HepG2 (cell line): ENCODE measurements around the gene BCL11B. TPM values are rescaled to one million over a fixed set of nuclear protein-coding genes. Genes with fewer than 3 reads are reported as not detected.

Source experiments
- ATAC-seq: fragments of 200-7000 bp; cut with Tn5 transposase; 3 replicates; pipeline ENCODE4 v1.9.1; 2020; ENCODE audit warnings: mild to moderate bottlenecking, moderate library complexity
- BruUV-seq: library from RNA; stranded (reverse); fragments of 400-500 nt; replicated peaks from 2 replicates; lab custom pipeline; 2021; lab: Mats Ljungman, UMichigan
- CTCF ChIA-PET: fragments of 300-600 bp; formaldehyde crosslinking; extraction: SDS; loops from one replicate; lab custom pipeline; 2021; ENCODE audit warnings: low total read pairs, inconsistent platforms, low intra/inter-chr PET ratio; lab: Yijun Ruan, JAX
- POLR2A ChIA-PET: fragments of 350-600 bp; sonication (Branson Sonifier 250); formaldehyde crosslinking; loops from one replicate; lab custom pipeline; 2020; ENCODE audit warnings: antibody characterized with exemption, inconsistent platforms; lab: Yijun Ruan, JAX
- DNase-seq: peaks from one replicate; pipeline ENCODE4 v3.0.0-alpha.2; 2015; ENCODE audit warnings: low spot score
- FAIRE-seq: peaks from 3 replicates; lab custom pipeline; 2011; peaks lifted over from hg19 to GRCh38; lab: Jason Lieb, UNC
- H2AFZ ChIP-seq: one replicate; pipeline ENCODE4 v1.6.1; 2011; ENCODE audit warnings: low read length, inconsistent platforms
- H3K27ac ChIP-seq: fragments of 300-600 bp; 3 replicates; pipeline ENCODE4 v1.8.0; 2011; ENCODE audit warnings: mixed run types, mild to moderate bottlenecking, mixed read lengths, low read length, inconsistent platforms; ENCODE audit not compliant: insufficient read depth; ENCODE audit errors: extremely low read length
- H3K27me3 ChIP-seq, 2 experiments: fragments of 200-600 bp in 1 of 2; 2 replicates in 1 of 2; 3 replicates in 1 of 2; pipeline versions ENCODE4 v1.6.0 to v1.8.0; 2011; ENCODE audit warnings: low read length in 2 of 2, mild to moderate bottlenecking in 2 of 2, moderate library complexity in 2 of 2, inconsistent platforms in 1 of 2; ENCODE audit not compliant: insufficient read depth in 2 of 2, control insufficient read depth in 1 of 2
- H3K36me3 ChIP-seq, 2 experiments: fragments of 200-600 bp in 1 of 2; replicated peaks in 1 of 2; 2 replicates in 1 of 2; 3 replicates in 1 of 2; pipeline versions ENCODE4 v1.5.1 to v1.8.0; 2011; ENCODE audit warnings: low read length in 2 of 2, inconsistent platforms in 1 of 2; ENCODE audit not compliant: insufficient read depth in 2 of 2, control insufficient read depth in 1 of 2
- H3K4me1 ChIP-seq: 2 replicates; pipeline ENCODE4 v1.5.1; 2012; ENCODE audit warnings: low read length, inconsistent platforms; ENCODE audit not compliant: insufficient read depth
- H3K4me2 ChIP-seq: 2 replicates; pipeline ENCODE4 v1.6.0; 2011; ENCODE audit warnings: low read depth, low read length, inconsistent platforms
- H3K4me3 ChIP-seq, 3 experiments: fragments of 200-600 bp in 1 of 3; sonication (generic), shearing (Covaris generic) in 1 of 3; replicated peaks in 1 of 3; 2 replicates each; pipeline ENCODE4 v1.5.1; 2011 to 2016; ENCODE audit warnings: low read length in 3 of 3, inconsistent platforms in 2 of 3, low read depth in 2 of 3, mild to moderate bottlenecking in 2 of 3, control low read depth in 1 of 3, mixed read lengths in 1 of 3; ENCODE audit not compliant: insufficient read depth in 1 of 3
- H3K79me2 ChIP-seq: one replicate; pipeline ENCODE4 v1.6.1; 2011; ENCODE audit warnings: low read length, inconsistent platforms; ENCODE audit not compliant: insufficient read depth
- H3K9ac ChIP-seq: 2 replicates; pipeline ENCODE4 v1.6.0; 2011; ENCODE audit warnings: mild to moderate bottlenecking, low read depth, low read length, inconsistent platforms; ENCODE audit not compliant: insufficient read depth
- H3K9me3 ChIP-seq: 2 replicates; pipeline ENCODE4 v1.5.1; 2012; ENCODE audit warnings: mild to moderate bottlenecking, low read length
- H4K20me1 ChIP-seq: 2 replicates; pipeline ENCODE4 v1.6.0; 2011; ENCODE audit warnings: inconsistent platforms, mild to moderate bottlenecking, low read length, moderate library complexity; ENCODE audit not compliant: insufficient read depth
- CENPT ChIP-seq: sonication (generic); formaldehyde crosslinking; IDR thresholded peaks from 2 replicates; pipeline ENCODE4 v1.8.0; 2022; ENCODE audit warnings: low read depth, mild to moderate bottlenecking, moderate library complexity, missing genetic modification reagents
- DNMT3B ChIP-seq: conservative IDR thresholded peaks from 2 replicates; pipeline ENCODE4 v1.6.1; 2016; ENCODE audit warnings: missing biosample characterization, control low read depth
- EHMT2 ChIP-seq: fragments of 200-600 bp; sonication (generic); IDR thresholded peaks from 2 replicates; pipeline ENCODE4 v1.7.0; 2017; ENCODE audit warnings: antibody characterized with exemption, low read depth, low read length, borderline replicate concordance
- KLF11 ChIP-seq: IDR thresholded peaks from 2 replicates; pipeline ENCODE4 v1.6.1; 2016; ENCODE audit warnings: missing compliant biosample characterization
- MAFF ChIP-seq: IDR thresholded peaks from 2 replicates; pipeline ENCODE4 v1.6.1; 2011; ENCODE audit warnings: low read depth, low read length, improper control_type of control experiment
- PAX8 ChIP-seq: sonication (generic); formaldehyde crosslinking; IDR thresholded peaks from 2 replicates; pipeline ENCODE4 v1.8.0; 2022; ENCODE audit warnings: mild to moderate bottlenecking, missing genetic modification reagents, borderline replicate concordance
- WIZ ChIP-seq: sonication (generic); formaldehyde crosslinking; IDR thresholded peaks from 2 replicates; pipeline ENCODE4 v1.5.1; 2020; ENCODE audit warnings: mild to moderate bottlenecking, missing genetic modification reagents
- ZC3H4 ChIP-seq: sonication (generic); formaldehyde crosslinking; IDR thresholded peaks from 2 replicates; pipeline ENCODE4 v1.4.0; 2020; ENCODE audit warnings: missing genetic modification reagents, borderline replicate concordance
- WGBS: methylation state at CpG from one replicate; pipeline ENCODE4 v1.1.6; 2017; ENCODE audit warnings: low lambda C conversion rate; 5-methylcytosine and 5-hydroxymethylcytosine counted together
- in situ Hi-C: cut with HindIII; loops from 2 replicates; pipeline ENCODE4 v1.10.0; 2017; ENCODE audit warnings: low pct_unique_long_range_greater_than_20kb; ENCODE audit not compliant: extremely low pct_ligation_motif_present
- intact Hi-C: fragments of 100-400 bp; cut with micrococcal nuclease; formaldehyde crosslinking; loops from one replicate; pipeline ENCODE4 v1.10.0; 2022; ENCODE audit not compliant: unreplicated experiment
- polyA plus RNA-seq, 8 experiments: library from polyadenylated mRNA; depleted of rRNA in 3 of 8; stranded (reverse) in 7 of 8; unstranded in 1 of 8; fragments of >200 nt; fragmentation: Illumina TruSeq in 4 of 8; extraction: Trizol in 4 of 8; gene quantifications; 2 replicates each; pipeline versions ENCODE4 v1.2.1 to v1.2.3, GENCODE V29; 2011 to 2016; ENCODE audit warnings: low read depth in 4 of 8, missing spikeins in 1 of 8, mixed read lengths in 1 of 8; ENCODE audit not compliant: insufficient read depth in 1 of 8
- total RNA-seq, 5 experiments: library from RNA; depleted of rRNA; stranded (reverse); fragments of >200 nt; fragmentation: Illumina TruSeq; extraction: Trizol; gene quantifications; 2 replicates each; pipeline ENCODE4 v1.2.3, GENCODE V29; 2016; ENCODE audit warnings: low read depth in 1 of 5
- TF ChIP-seq, protein P1 (sequence below): sonication (generic); formaldehyde crosslinking; IDR thresholded peaks from 2 replicates; pipeline ENCODE4 v1.8.0; 2022; ENCODE audit warnings: mild to moderate bottlenecking, missing genetic modification reagents, borderline replicate concordance
- TF ChIP-seq, protein P2 (sequence below): sonication (generic); formaldehyde crosslinking; IDR thresholded peaks from 2 replicates; pipeline ENCODE4 v1.5.1; 2020; ENCODE audit warnings: mild to moderate bottlenecking, missing genetic modification reagents, moderate library complexity
- TF ChIP-seq, protein P3 (sequence below): sonication (generic); formaldehyde crosslinking; IDR thresholded peaks from 2 replicates; pipeline ENCODE4 v1.5.0; 2020; ENCODE audit warnings: mild to moderate bottlenecking, missing genetic modification reagents
- TF ChIP-seq, protein P4 (sequence below), 2 experiments: sonication (generic) in 1 of 2; formaldehyde crosslinking in 1 of 2; IDR thresholded peaks; 2 replicates each; pipeline versions ENCODE4 v1.6.1 to v1.9.0; 2014 to 2022; ENCODE audit warnings: antibody characterized with exemption in 1 of 2, borderline replicate concordance in 1 of 2, inconsistent platforms in 1 of 2, low read depth in 1 of 2, missing genetic modification reagents in 1 of 2

The BCL11B gene
- total and polyA plus RNA-seq, 2 of the 13 experiments (the other 11 are each of a cell fraction or from before 2014, with no cell fraction given): not detected

DNA sequence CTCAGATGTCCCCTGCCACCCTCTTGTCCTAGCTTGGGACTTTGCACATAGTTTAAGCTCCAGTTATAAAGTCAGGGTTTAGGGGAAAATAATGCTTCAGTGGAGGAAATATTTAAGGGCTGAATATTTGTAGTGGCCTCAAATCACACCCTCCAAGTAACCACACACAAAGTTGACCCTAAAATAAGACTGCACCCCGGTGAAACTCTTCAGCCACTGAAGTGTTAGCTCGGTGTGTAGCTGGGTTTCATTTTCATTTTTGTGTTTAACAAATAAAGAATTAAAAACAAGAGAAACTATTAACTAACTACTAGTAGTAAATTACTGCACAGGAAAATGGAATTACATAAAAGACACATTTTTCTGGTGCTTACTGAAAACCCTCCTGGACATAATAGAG lies 14.8 kb upstream of the BCL11B start:
- no peaks in the 10 kb centered on the region for H3K36me3 ChIP-seq
- BruUV-seq: no TSS peak
- no peak overlapping the region for H3K27ac ChIP-seq
- intact Hi-C loops (no loop called here), in situ Hi-C loops (no loop called here)
- no peak overlapping the region for H3K4me2 ChIP-seq
- no peaks in the 10 kb centered on the region for H4K20me1 ChIP-seq
- H3K27me3 ChIP-seq: peaks cover 1 to 36% of the 10 kb centered on the region in 2 experiments; a peak in 3 of 5 replicates
- H2AFZ ChIP-seq: no peak overlapping the region
- no peaks in the 10 kb centered on the region for H3K79me2 ChIP-seq
- TF ChIP-seq, protein P1, sequence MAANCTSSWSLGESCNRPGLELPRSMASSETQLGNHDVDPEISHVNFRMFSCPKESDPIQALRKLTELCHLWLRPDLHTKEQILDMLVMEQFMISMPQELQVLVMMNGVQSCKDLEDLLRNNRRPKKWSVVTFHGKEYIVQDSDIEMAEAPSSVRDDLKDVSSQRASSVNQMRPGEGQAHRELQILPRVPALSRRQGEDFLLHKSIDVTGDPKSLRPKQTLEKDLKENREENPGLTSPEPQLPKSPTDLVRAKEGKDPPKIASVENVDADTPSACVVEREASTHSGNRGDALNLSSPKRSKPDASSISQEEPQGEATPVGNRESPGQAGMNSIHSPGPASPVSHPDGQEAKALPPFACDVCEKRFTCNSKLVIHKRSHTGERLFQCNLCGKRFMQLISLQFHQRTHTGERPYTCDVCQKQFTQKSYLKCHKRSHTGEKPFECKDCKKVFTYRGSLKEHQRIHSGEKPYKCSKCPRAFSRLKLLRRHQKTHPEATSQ (CRISPR knock-in tag): no peak
- TF ChIP-seq EHMT2: no peak
- TF ChIP-seq, protein P2, sequence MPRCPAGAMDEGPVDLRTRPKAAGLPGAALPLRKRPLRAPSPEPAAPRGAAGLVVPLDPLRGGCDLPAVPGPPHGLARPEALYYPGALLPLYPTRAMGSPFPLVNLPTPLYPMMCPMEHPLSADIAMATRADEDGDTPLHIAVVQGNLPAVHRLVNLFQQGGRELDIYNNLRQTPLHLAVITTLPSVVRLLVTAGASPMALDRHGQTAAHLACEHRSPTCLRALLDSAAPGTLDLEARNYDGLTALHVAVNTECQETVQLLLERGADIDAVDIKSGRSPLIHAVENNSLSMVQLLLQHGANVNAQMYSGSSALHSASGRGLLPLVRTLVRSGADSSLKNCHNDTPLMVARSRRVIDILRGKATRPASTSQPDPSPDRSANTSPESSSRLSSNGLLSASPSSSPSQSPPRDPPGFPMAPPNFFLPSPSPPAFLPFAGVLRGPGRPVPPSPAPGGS (CRISPR knock-in tag): no peak
- no peak for TF ChIP-seq PAX8 (CRISPR knock-in tag)
- no peak for TF ChIP-seq DNMT3B
- TF ChIP-seq, protein P3, sequence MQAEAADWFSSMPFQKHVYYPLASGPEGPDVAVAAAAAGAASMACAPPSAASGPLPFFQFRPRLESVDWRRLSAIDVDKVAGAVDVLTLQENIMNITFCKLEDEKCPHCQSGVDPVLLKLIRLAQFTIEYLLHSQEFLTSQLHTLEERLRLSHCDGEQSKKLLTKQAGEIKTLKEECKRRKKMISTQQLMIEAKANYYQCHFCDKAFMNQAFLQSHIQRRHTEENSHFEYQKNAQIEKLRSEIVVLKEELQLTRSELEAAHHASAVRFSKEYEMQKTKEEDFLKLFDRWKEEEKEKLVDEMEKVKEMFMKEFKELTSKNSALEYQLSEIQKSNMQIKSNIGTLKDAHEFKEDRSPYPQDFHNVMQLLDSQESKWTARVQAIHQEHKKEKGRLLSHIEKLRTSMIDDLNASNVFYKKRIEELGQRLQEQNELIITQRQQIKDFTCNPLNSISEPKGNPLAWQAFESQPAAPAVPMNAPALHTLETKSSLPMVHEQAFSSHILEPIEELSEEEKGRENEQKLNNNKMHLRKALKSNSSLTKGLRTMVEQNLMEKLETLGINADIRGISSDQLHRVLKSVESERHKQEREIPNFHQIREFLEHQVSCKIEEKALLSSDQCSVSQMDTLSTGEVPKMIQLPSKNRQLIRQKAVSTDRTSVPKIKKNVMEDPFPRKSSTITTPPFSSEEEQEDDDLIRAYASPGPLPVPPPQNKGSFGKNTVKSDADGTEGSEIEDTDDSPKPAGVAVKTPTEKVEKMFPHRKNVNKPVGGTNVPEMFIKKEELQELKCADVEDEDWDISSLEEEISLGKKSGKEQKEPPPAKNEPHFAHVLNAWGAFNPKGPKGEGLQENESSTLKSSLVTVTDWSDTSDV: no peak
- TF ChIP-seq MAFF: no peak
- TF ChIP-seq KLF11: no peak
- no peak for TF ChIP-seq WIZ (CRISPR knock-in tag)
- TF ChIP-seq CENPT (CRISPR knock-in tag): no peak
- no peak for TF ChIP-seq ZC3H4 (CRISPR knock-in tag)
- TF ChIP-seq, protein P4, sequence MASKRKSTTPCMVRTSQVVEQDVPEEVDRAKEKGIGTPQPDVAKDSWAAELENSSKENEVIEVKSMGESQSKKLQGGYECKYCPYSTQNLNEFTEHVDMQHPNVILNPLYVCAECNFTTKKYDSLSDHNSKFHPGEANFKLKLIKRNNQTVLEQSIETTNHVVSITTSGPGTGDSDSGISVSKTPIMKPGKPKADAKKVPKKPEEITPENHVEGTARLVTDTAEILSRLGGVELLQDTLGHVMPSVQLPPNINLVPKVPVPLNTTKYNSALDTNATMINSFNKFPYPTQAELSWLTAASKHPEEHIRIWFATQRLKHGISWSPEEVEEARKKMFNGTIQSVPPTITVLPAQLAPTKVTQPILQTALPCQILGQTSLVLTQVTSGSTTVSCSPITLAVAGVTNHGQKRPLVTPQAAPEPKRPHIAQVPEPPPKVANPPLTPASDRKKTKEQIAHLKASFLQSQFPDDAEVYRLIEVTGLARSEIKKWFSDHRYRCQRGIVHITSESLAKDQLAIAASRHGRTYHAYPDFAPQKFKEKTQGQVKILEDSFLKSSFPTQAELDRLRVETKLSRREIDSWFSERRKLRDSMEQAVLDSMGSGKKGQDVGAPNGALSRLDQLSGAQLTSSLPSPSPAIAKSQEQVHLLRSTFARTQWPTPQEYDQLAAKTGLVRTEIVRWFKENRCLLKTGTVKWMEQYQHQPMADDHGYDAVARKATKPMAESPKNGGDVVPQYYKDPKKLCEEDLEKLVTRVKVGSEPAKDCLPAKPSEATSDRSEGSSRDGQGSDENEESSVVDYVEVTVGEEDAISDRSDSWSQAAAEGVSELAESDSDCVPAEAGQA (IDR thresholded peaks at IDR 0.05; ENCODE audit: low read depth): no peak
- TF ChIP-seq, protein P4 (CRISPR knock-in tag; IDR thresholded peaks at IDR 0.05; ENCODE audit: borderline replicate concordance): no peak
- ATAC-seq: no peak
- H3K9me3 ChIP-seq: no peaks in the 10 kb centered on the region
- no peak for FAIRE-seq
- POLR2A ChIA-PET: no interaction called here
- DNase-seq: no peak
- H3K9ac ChIP-seq: no peak overlapping the region
- no peaks in the 10 kb centered on the region for H3K4me1 ChIP-seq
- 2% methylated on average over 2 of the region's 2 CpGs for WGBS
- H3K4me3 ChIP-seq: no peak overlapping the region
- CTCF ChIA-PET: no interaction called here
